ENCODE measurements around the gene CCSER1.

GRCh38 chr4:90171491-90171890 lies 44.3 kb downstream of the CCSER1 start:
- TF ChIP-seq, protein P1, sequence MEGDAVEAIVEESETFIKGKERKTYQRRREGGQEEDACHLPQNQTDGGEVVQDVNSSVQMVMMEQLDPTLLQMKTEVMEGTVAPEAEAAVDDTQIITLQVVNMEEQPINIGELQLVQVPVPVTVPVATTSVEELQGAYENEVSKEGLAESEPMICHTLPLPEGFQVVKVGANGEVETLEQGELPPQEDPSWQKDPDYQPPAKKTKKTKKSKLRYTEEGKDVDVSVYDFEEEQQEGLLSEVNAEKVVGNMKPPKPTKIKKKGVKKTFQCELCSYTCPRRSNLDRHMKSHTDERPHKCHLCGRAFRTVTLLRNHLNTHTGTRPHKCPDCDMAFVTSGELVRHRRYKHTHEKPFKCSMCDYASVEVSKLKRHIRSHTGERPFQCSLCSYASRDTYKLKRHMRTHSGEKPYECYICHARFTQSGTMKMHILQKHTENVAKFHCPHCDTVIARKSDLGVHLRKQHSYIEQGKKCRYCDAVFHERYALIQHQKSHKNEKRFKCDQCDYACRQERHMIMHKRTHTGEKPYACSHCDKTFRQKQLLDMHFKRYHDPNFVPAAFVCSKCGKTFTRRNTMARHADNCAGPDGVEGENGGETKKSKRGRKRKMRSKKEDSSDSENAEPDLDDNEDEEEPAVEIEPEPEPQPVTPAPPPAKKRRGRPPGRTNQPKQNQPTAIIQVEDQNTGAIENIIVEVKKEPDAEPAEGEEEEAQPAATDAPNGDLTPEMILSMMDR (conservative IDR thresholded peaks at IDR 0.05; ENCODE audit: low read length), result no peak
- no peak for TF ChIP-seq EZH2phosphoT487 (IDR thresholded peaks at IDR 0.05; ENCODE audit: borderline replicate concordance, low read depth, low read length)
